Measurements from ENCODE around the gene MERTK.
"Not testable (repeated sequence)": the region's sequence is repeated elsewhere in the genome, so short reads cannot be mapped to it uniquely, and the experiment has no call there.

Gene MERTK

DNA sequence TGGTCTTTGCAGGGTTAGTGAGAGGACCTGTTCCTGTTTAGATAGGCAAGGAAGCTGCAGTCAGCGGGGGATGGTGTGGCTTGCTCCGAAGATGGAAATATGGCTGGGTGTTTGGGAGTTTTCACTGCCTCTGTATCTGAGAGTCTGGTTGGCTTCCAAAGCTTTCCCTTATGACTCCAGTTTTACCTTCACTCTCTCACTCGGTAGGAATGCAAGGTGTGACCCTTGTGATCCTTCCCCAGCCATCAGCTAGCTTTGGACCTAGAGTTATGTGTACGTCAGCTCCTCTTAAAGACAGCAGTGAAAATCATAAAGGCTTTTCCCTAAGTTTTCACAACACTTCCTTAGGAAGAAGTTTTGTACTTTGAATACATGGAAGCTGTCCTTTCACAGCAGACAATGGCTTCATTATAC is 121.2 kb downstream of the MERTK start:
- DNase-seq = no peak

DNA sequence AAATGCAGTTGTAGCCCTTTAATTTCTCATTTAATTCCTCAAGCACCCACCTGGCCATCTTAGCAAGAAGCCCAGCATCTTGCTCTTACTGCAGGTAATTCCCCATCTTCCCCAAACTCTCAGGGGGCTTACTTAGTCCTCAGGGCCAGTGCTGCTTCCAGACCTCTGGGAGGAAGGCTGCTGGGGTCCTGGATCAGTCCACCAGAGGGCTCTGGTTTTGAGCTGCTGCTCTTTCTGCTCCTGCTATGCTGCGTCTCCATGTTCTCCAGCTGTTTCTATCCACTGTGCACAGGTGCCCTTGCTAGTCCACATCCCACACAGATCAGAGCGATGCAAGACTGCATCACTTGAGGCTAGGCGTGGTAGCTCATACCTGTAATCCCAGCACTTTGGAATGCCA is 122.2 kb downstream of the MERTK start:
- no peak for DNase-seq

DNA sequence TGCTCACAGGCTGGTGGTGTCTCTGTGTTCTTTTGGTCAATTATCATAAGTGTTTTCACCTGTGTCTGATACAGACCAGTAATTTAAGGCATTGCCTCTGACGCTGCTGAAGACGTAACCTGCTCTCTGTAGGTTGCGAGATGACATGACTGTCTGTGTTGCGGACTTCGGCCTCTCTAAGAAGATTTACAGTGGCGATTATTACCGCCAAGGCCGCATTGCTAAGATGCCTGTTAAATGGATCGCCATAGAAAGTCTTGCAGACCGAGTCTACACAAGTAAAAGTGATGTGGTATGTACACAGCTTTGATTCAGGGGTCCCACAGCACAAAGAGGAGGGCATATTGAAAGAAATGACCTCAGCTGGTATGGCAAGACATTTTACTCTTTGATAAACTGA is 122.9 kb downstream of the MERTK start:
- DNase-seq = no peak

DNA sequence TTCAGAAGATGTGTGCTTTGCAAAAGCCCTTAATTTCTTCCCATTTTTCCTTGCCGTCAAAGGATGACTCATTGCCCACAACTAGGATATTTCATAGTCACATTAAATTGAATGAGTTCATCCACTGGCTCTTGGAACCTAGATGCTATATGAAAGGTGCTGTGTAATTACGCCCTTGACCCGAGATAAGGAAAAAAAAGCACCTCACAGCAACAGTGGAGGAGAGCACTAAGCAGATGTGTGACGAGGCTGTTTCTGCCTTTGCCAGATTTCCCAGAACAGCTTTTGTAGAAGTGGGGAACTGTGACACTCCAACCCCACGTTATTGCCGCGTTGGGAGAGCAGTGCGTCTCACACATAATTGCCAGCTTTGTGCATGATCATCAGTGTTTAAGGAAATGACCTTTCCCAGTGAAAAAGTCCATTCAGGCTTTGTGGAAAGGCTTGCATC is 123.4 kb downstream of the MERTK start:
- DNase-seq = peak; percentile 52 to 77 (median 66)

DNA sequence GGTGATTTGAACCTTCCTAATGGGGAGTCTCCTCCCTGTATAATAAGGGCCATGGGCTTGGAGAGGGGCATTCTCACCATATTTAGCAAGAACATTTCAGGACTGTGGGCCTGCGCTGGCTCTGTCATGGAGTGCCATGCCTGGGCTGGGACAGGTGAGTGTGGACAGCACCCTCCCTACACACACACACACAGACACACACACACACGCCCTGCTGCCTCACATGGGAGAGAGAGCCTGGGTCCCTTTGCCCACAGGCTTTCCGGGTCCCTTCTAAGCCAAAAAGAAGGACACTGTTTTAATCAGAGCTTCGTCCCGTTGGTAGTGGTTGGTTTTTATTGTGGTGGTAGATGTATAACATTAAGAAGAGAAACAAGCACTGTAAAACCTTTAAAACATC is 125.3 kb downstream of the MERTK start:
- no peak for DNase-seq

DNA sequence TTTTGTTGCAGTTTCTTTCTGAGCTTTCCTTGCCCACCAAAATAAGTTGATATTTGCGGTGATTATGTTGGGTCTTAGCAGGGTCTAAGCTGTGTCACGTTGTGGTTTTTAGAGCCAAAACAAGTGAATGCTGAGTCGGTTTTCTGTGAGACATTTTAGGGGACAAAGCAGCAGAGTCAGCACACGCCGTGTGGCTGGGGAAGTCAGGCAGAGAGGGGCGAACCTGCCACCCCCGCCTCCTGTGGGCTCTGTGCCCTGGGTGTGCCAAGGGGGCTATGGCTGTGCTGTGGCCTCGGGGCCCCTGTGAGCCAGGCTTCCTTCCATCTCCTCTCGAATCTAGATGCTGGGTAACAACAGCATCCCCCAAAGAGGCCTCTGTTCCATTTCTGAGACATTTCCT is 125.8 kb downstream of the MERTK start:
- DNase-seq = no peak

DNA sequence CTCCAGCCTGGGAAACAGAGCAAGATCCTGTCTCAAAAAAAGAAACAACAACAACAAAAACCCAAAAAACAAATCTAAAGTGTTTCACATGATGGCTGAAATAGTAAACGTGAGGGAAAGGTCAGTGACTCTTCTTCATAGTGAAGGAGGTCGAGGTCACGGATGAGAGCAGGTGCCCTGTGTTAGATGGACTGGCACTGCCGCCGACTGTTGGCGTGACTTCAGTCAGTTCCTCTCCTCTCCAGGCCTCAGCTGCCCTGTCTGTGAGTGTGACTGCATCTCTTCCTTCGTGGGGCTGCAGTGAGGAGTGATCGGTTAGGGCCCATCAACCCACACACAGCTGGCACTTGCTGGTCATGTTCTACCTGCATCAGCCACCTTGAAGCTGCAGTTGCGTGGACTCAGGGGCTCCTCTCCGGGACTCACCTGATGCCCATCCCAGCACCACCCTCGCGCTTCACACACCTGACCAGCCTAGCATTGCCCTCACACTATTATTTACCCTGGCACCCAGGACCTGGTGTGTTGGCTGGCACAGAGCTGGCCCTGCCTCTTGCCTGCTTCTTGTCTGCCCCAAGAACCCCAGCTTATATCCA is 126.6 kb downstream of the MERTK start:
- no peak for DNase-seq

DNA sequence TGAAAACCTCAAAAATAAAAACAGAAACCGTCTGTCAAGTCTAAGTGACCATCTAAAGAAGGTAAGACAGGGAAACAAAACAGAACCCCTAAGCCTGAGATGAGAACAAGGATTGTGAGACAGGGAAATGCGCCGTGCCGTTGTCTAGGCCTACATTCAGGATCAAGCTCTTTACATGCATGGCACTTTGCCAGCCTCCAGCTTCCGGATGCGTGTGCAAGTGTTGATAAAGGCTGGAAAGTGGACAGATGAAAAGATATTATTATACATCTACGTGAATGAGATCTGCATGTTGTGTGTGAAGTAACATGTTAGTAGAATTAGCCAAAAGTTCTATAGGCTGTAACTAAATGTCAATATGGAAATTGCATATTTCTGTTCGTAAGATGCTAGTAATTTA is 128.1 kb downstream of the MERTK start:
- DNase-seq = no peak

DNA sequence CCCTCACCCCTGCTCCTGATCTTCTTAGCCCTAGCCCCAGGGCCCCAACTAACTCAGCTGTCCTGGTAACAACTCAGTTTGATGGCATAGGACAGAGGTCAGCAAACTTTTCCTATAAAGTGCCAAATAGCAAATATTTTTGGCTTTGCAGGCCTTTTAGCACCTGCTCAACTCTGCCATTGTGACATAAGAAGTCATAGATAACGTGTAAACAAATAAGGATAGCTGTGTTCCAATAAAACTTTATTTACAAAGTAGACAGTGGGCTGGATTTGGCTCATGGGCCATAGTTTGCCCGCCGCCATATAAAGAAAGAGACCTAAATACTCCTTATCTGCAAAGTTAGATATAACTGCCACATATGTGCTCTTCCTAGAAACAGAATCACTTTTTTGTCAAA is 129.4 kb downstream of the MERTK start:
- DNase-seq = no peak

DNA sequence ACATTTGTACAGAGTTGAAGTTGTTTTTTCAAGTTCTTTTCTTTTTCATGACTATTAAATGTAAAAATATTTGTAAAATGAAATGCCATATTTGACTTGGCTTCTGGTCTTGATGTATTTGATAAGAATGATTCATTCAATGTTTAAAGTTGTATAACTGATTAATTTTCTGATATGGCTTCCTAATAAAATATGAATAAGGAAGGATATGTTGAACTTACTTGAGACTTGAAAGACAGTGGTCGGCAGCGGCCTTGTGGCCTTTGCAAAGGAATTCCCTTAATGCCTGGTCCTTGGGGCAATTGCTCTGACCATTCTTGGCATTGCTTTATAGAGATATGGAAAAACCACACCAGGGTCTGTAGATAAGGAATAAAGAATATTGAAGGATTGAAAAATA is 130.8 kb downstream of the MERTK start:
- no peak for DNase-seq

DNA sequence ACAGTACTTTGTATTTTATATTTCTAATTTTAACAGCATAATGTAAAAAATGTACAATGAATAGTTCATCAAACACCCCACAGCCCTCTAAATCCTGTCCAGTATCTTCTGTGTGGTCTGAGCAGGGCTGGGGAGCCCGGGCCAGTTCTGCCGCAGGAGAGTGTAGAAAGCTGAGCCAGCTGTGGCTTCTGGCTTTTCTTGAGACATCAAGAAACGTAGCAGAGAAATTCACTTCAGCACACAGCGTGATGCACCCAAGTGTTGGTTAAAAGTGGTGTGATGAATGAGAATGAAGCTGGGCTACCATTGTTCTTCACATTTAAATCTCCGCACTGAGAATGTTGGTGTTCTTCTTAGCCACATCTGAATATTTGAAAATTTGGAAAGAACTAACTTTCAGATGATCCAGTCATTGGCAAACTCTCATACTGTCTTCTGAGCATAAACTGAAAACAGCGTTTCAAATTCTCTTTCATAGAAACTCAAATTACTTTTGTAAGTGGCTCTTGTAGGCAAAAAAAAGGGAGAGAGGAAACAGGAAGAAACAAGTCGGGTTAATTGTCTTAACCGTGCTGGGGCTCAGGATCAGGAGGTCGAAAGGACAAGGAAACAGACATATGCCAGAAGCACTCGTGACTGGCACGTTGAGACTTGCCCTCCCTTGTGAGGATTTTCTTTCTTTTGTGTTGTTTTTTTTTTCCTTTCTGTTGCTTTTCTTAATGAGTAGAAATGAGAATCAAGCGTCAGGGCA is 133.2 kb downstream of the MERTK start:
- peak; percentile 46 to 47 (median 46) for DNase-seq

DNA sequence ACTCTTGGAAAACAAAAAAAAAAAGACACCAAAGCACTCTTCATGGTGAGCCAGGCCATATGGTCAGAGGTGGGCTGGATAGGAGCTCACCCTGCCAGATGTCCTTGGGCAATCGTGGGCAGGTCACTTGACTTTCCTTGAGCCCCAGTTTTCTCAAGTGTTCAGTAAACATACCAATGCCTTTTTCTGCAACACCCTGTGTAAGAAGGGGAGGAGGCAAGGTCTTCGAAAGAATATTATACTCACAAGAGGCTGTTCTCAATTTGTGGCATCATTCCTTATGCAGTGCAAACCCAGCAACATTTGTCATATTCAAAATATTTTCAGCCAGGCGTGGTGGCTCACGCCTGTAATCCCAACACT is 133.8 kb downstream of the MERTK start:
- DNase-seq = no peak

DNA sequence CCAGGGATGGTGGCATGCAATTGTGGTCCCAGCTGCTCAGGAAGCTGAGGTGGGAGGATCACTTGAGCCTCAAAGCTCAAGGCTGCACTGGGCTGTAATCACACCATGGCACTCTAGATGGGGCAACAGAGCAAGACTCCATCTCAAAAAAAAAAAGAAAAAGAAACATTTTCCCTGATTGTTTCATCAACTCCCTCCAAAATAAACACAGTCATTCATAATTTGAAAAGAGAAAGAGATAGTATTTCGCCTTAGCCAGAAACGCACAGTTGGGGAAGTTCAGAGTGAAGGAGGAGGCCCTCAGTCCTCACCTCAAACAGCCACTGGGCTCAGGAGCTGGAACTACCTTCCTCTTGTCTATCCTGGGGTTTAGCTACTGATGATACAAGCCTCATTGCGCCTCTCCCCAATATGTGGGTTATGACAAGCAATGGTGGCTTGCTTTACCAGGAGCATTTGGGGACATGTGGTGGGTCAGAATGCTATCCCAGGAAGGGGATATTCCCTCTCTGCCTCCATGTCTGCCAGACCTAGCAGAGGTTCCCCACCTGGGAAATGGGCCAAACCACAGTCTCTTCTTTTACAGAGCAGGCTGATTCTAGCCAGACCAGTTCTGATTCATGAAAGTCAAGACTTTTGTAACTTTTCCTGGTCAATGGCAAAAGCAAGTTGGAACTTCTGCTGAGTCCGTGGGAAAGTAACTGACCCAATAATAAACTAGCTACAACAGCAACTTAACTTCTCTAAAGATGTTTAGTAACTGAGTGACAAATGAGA is 134.5 kb downstream of the MERTK start:
- peak; percentile 82 to 95 (median 92) for DNase-seq

DNA sequence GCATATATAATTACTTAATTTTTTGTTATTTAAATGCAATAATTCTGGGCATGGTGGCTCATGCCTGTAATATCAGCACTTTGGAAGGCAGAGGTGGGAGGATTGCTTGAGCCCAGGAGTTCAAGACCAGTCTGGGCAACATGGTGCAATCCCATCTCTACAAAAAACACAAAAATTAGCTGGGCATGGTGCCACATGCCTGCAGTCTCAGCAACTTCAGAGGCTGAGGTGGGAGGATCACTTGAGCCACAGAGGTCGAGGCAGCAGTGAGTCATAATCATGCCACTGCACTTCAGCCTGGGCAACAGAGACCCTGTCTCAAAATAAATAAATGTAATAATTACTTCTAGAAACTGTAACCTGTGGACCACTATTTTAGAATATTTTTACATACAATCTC is 135.2 kb downstream of the MERTK start:
- DNase-seq = peak; percentile 60 to 70 (median 68)

DNA sequence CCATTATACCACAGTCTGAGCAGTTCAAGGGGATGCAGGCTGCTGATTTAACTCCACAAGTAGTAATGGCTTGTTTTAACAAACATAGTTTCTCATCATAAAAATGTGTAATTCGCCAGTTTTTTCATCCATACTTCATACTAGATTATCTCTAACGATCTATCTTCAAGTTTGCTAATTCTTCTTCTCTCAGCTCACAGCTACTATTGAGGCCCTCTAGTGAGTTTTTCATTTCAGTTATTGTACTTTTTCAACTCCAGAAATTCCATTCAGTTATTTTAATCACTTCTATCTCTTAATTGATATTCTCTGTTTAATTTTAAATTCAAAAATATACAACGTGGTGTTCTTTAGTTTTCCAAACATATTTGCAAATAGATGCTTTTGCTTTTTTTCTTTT is 136.5 kb downstream of the MERTK start:
- DNase-seq = no peak

DNA sequence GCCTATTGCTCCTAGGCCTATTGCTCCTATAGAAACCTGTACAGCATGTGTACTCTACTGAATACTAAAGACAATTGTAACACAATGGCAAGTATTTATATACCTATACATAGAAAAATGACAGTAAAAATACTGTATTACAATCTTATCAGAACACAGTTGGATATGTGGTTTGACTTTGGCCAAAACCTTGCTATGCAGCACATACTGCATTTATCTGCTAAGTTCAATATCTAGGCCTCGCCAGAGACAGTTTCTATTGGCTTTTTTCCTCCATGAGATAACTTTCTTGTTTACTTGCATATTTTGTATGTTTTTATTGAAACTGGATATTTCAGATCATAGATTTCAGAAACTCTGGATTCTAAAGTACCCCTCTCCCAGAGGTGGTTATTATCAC is 137.4 kb downstream of the MERTK start:
- no peak for DNase-seq

DNA sequence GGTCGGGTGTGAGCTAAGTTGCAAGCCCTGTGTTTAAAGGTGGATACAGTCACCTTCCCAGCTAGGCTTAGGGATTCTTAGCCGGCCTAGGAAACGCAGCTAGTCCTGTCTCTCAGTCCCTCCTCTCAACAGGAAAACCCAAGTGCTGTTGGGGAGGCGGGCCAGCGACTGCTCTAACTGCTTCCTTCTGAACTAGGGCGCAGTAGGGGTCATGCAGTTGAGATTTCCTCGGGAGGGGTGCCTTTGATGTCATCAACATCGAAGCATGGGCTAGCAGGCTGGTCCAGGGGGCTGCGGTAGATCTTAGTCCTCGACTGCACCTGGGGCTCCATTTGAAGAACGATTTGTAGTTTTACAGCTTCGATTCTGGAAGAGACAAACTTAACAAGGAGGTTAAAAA is 141.1 kb downstream of the MERTK start:
- not testable (repeated sequence) for DNase-seq

DNA sequence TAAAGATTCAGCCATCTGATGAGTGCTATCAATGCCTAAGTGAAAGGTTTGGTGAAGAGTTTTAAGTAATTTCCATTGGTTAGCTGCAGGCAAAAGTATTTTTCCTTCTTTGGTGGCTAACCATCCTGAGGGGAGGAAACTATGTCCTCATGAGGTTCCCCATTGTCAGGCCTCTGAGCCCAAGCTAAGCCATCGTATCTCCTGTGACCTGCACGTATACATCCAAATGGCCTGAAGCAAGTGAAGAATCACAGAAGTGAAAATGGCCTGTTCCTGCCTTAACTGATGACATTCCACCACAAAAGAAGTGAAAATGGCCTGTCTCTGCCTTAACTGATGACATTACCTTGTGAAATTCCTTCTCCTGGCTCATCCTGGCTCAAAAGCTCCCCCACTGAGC is 141.7 kb downstream of the MERTK start:
- DNase-seq = not testable (repeated sequence)

DNA sequence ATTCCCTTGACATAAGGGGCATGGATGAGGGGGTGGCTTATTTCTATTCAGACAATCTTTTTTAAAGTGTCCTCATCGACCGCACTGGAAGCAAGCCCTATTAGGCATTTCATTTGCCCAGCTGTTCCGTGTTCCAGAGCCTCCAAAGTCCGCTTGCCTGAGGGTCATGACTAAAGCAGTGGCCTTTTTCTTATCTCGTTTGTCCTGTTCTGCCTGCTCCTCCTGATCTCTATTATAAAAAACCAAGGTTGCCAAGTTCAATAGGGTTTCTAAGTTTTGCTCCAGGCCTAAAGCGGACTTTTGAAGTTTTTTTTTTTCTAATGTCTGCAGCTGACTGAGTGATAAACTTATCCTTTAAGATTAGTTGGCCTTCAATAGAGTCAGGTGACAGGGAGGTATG is 143.1 kb downstream of the MERTK start:
- not testable (repeated sequence) for DNase-seq

DNA sequence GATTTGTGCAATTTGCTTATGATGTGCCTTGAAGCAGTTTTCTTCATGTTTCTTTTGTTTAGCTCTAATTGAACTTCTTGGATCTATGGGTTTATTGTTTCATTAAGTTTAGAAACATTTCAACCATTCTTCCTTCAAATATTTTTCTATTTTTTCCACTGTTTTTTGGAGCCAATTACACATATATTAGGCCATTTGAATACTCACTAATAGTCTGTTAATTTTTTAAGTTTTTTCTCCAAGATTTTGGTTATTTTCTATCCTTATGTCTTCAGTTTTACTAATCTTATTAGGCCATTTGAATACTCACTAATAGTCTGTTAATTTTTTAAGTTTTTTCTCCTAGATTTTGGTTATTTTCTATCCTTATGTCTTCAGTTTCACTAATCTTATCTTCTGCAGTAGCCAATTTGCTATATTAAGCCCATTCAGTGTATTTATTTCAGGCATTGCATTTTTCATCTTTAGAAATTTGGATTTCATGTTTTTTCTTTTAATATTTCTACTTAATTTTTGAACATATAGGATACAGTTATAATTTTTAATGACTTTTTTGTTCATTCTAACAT is 147.1 kb downstream of the MERTK start:
- no peak for DNase-seq

DNA sequence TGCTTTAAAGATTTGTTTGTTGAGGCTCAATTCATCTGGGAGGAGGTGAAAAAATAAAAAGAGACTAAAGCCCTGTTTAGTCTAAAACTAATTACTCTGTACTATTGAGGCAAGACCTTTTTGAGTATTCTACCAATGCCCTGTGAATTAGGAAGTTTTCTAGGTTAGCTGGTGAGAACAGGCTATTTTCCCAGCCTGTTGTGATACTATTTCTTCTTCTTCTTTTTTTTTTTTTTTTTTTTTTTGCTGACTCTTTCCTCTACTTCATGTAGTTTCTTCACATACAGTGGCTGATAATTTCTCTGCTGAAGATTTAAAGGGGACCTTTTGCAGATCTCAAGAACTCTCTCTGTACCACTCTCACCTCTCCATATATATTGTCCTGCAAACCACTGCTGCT is 147.8 kb downstream of the MERTK start:
- peak in 2 of 3 donors; percentile 32 to 54 for DNase-seq

DNA sequence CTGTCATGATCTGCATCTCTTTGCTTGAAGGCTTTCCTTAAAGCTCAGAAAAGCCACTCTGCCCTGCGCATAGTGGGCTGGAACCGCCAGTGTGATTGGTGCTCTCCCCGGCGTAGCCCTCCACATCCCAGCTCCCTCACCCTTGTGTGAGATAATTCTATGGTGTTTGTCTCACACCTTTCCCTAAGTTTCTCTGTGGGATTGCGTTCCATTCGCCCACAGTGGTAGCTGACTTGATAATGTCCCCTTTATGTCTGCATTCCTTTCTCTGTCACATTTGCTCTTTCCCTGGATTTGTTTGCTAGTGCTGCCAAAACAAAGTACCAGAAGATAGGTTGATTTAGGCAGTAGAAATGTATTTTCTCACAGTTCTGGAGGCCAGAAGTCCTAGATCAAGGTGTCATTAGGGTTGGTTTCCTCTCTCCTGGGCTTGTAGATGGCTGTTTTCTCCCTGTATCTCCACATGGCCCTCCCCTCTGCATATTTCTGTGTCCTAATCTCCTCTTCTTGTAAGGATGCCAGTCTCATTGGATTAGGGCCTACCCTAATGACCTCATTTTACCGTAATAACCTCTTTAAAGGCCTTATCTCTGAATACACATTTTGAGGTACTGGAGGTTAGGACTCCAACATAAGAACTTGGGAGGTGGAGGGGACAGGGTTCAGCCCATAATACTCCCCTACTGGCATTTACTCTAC is 149.3 kb downstream of the MERTK start:
- DNase-seq = no peak

DNA sequence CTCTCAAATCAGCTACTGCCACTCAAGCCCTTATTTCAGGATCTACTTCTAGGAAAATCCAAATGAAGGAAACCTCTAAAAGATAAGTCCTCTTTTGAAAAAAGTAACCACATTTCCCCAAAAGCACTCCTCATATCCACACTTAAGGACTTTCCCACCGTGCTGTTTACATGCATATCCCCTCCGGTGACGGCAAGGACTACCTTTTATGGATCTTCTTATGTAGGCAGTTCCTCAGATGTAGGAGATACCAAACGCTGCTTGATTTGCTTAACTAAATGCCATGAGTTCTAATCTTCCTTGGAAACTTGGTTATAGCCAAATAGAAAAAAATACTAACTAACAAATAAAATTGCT is 149.8 kb downstream of the MERTK start:
- no peak for DNase-seq
